ENCODE results near the gene CACNG1. TPM values are rescaled to one million over a fixed set of nuclear protein-coding genes. Genes with fewer than 3 reads are reported as not detected.
"Not testable (repeated sequence)": the region's sequence is repeated elsewhere in the genome, so short reads cannot be mapped to it uniquely, and the experiment has no call there.

CACNG1 gene
- total and polyA plus RNA-seq, 9 donors = 109 to 242 (median 197) TPM

GRCh38 chr17:67035131-67036083 lies 8.9 kb upstream of the CACNG1 start:
- H3K27me3 ChIP-seq (ENCODE audit: control insufficient read depth, insufficient read depth, low read length) = no peaks in the 10 kb centered on the region
- 78% methylated on average over 4 of the region's 11 CpGs for WGBS (ENCODE audit: insufficient coverage)
- no peak overlapping the region for H3K27ac ChIP-seq (ENCODE audit: low read length)
- no peaks in the 10 kb centered on the region for H3K36me3 ChIP-seq (ENCODE audit: control insufficient read depth, insufficient read depth, low read length)
- H3K4me1 ChIP-seq (ENCODE audit: control insufficient read depth, insufficient read depth, low read length) = no peaks in the 10 kb centered on the region
- no peak overlapping the region for H3K4me3 ChIP-seq (ENCODE audit: low read length)
- DNase-seq = no peak
- H3K9me3 ChIP-seq (replicated peaks; ENCODE audit: control insufficient read depth, low read depth, low read length) = no peaks in the 10 kb centered on the region

- DNase-seq = no peak
- H3K27ac ChIP-seq (ENCODE audit: low read length) = no peak overlapping the region
- H3K36me3 ChIP-seq (ENCODE audit: control insufficient read depth, insufficient read depth, low read length) = no peaks in the 10 kb centered on the region
- no peaks in the 10 kb centered on the region for H3K9me3 ChIP-seq (replicated peaks; ENCODE audit: control insufficient read depth, low read depth, low read length)
- H3K4me1 ChIP-seq (ENCODE audit: control insufficient read depth, insufficient read depth, low read length) = peaks cover 10% of the 10 kb centered on the region
- H3K27me3 ChIP-seq (ENCODE audit: control insufficient read depth, insufficient read depth, low read length) = peaks cover 2% of the 10 kb centered on the region
- H3K4me3 ChIP-seq (ENCODE audit: low read length) = no peak overlapping the region
- 48% methylated on average over 3 of the region's 5 CpGs for WGBS (ENCODE audit: insufficient coverage)
These were observed 5.4 kb upstream of the CACNG1 start for GRCh38 chr17:67038861-67039365.

GRCh38 chr17:67040652-67041051 lies 3.7 kb upstream of the CACNG1 start:
- Histone ChIP-seq H3K27ac (ENCODE audit: low read length) (no peak overlapping the region), H3K9me3 (replicated peaks; ENCODE audit: control insufficient read depth, low read depth, low read length) (no peaks in the 10 kb centered on the region), H3K4me1 (ENCODE audit: control insufficient read depth, insufficient read depth, low read length) (peaks cover 15% of the 10 kb centered on the region), H3K27me3 (ENCODE audit: control insufficient read depth, insufficient read depth, low read length) (peaks cover 2% of the 10 kb centered on the region), H3K36me3 (ENCODE audit: control insufficient read depth, insufficient read depth, low read length) (no peaks in the 10 kb centered on the region), H3K4me3 (ENCODE audit: low read length) (no peak overlapping the region)
- DNase-seq = no peak
- 86% methylated on average over 4 of the region's 6 CpGs for WGBS (ENCODE audit: insufficient coverage)

- H3K27me3 ChIP-seq (ENCODE audit: control insufficient read depth, insufficient read depth, low read length); H3K9me3 ChIP-seq (replicated peaks; ENCODE audit: control insufficient read depth, low read depth, low read length); DNase-seq; H3K36me3 ChIP-seq (ENCODE audit: control insufficient read depth, insufficient read depth, low read length); H3K4me3 ChIP-seq (ENCODE audit: low read length); H3K27ac ChIP-seq (ENCODE audit: low read length): not testable (repeated sequence)
- 87% methylated on average over 4 of the region's 5 CpGs for WGBS (ENCODE audit: insufficient coverage)
- peaks cover 20% of the 10 kb centered on the region for H3K4me1 ChIP-seq (ENCODE audit: control insufficient read depth, insufficient read depth, low read length)
These were observed 3.2 kb upstream of the CACNG1 start for GRCh38 chr17:67041119-67041518.

- Histone ChIP-seq H3K4me1 (ENCODE audit: control insufficient read depth, insufficient read depth, low read length) (peaks cover 22% of the 10 kb centered on the region), H3K4me3 (ENCODE audit: low read length) (no peak overlapping the region), H3K36me3 (ENCODE audit: control insufficient read depth, insufficient read depth, low read length) (no peaks in the 10 kb centered on the region), H3K27me3 (ENCODE audit: control insufficient read depth, insufficient read depth, low read length) (peaks cover 2% of the 10 kb centered on the region), H3K27ac (ENCODE audit: low read length) (no peak overlapping the region), H3K9me3 (replicated peaks; ENCODE audit: control insufficient read depth, low read depth, low read length) (no peaks in the 10 kb centered on the region)
- WGBS (ENCODE audit: insufficient coverage) = 14% methylated on average over 2 of the region's 7 CpGs
- DNase-seq = no peak
These were observed 2.8 kb upstream of the CACNG1 start for GRCh38 chr17:67041531-67041930.

GRCh38 chr17:67041941-67042899 lies 2.1 kb upstream of the CACNG1 start:
- Histone ChIP-seq H3K4me3 (ENCODE audit: low read length) (no peak overlapping the region), H3K27me3 (ENCODE audit: control insufficient read depth, insufficient read depth, low read length) (peaks cover 2% of the 10 kb centered on the region), H3K27ac (ENCODE audit: low read length) (peak overlapping the region; percentile 96), H3K9me3 (replicated peaks; ENCODE audit: control insufficient read depth, low read depth, low read length) (no peaks in the 10 kb centered on the region), H3K36me3 (ENCODE audit: control insufficient read depth, insufficient read depth, low read length) (no peaks in the 10 kb centered on the region), H3K4me1 (ENCODE audit: control insufficient read depth, insufficient read depth, low read length) (peaks cover 27% of the 10 kb centered on the region)
- DNase-seq = no peak
- 62% methylated on average over 9 of the region's 11 CpGs for WGBS (ENCODE audit: insufficient coverage)

- Histone ChIP-seq H3K27me3 (ENCODE audit: control insufficient read depth, insufficient read depth, low read length) (peaks cover 2% of the 10 kb centered on the region), H3K9me3 (replicated peaks; ENCODE audit: control insufficient read depth, low read depth, low read length) (peaks cover 5% of the 10 kb centered on the region), H3K4me1 (ENCODE audit: control insufficient read depth, insufficient read depth, low read length) (peaks cover 28% of the 10 kb centered on the region), H3K4me3 (ENCODE audit: low read length) (peak overlapping the region; percentile 51), H3K27ac (ENCODE audit: low read length) (peak overlapping the region; percentile 96), H3K36me3 (ENCODE audit: control insufficient read depth, insufficient read depth, low read length) (no peaks in the 10 kb centered on the region)
- peak; percentile 64 for DNase-seq
- 72% methylated on average over 6 of the region's 12 CpGs for WGBS (ENCODE audit: insufficient coverage)
These were observed 1.1 kb upstream of the CACNG1 start for GRCh38 chr17:67043283-67043682.

GRCh38 chr17:67044940-67045339 lies 586 bp downstream of the CACNG1 start:
- H3K36me3 ChIP-seq (ENCODE audit: control insufficient read depth, insufficient read depth, low read length) = peaks cover 8% of the 10 kb centered on the region
- peaks cover 2% of the 10 kb centered on the region for H3K27me3 ChIP-seq (ENCODE audit: control insufficient read depth, insufficient read depth, low read length)
- WGBS (ENCODE audit: insufficient coverage) = 81% methylated on average over 2 of the region's 5 CpGs
- peak overlapping the region; percentile 59 for H3K4me3 ChIP-seq (ENCODE audit: low read length)
- peaks cover 33% of the 10 kb centered on the region for H3K4me1 ChIP-seq (ENCODE audit: control insufficient read depth, insufficient read depth, low read length)
- peaks cover 16% of the 10 kb centered on the region for H3K9me3 ChIP-seq (replicated peaks; ENCODE audit: control insufficient read depth, low read depth, low read length)
- peak; percentile 22 for DNase-seq
- peak overlapping the region; percentile 92 for H3K27ac ChIP-seq (ENCODE audit: low read length)

GRCh38 chr17:67046398-67046797 lies 2.0 kb downstream of the CACNG1 start:
- peak overlapping the region; percentile 59 for H3K4me3 ChIP-seq (ENCODE audit: low read length)
- peaks cover 46% of the 10 kb centered on the region for H3K4me1 ChIP-seq (ENCODE audit: control insufficient read depth, insufficient read depth, low read length)
- peaks cover 12% of the 10 kb centered on the region for H3K36me3 ChIP-seq (ENCODE audit: control insufficient read depth, insufficient read depth, low read length)
- peak; percentile 85 for DNase-seq
- WGBS (ENCODE audit: insufficient coverage) = 73% methylated on average over 3 of the region's 4 CpGs
- H3K9me3 ChIP-seq (replicated peaks; ENCODE audit: control insufficient read depth, low read depth, low read length) = peaks cover 16% of the 10 kb centered on the region
- H3K27me3 ChIP-seq (ENCODE audit: control insufficient read depth, insufficient read depth, low read length) = peaks cover 2% of the 10 kb centered on the region
- peak overlapping the region; percentile 93 for H3K27ac ChIP-seq (ENCODE audit: low read length)
